ACHN (cell line): Measurements from ENCODE around the gene ZSCAN5B.
"Not testable (repeated sequence)": the region's sequence is repeated elsewhere in the genome, so short reads cannot be mapped to it uniquely, and the experiment has no call there.

Experiments
- DNase-seq: peaks from one replicate; pipeline ENCODE4 v3.0.0-alpha.2; 2015
- in situ Hi-C: cut with HindIII; loops from 2 replicates; pipeline ENCODE4 v1.10.0; 2017; ENCODE audit warnings: low sequenced_read_pairs, low pct_ligation_motif_present, low pct_unique_long_range_greater_than_20kb

Gene ZSCAN5B, protein sequence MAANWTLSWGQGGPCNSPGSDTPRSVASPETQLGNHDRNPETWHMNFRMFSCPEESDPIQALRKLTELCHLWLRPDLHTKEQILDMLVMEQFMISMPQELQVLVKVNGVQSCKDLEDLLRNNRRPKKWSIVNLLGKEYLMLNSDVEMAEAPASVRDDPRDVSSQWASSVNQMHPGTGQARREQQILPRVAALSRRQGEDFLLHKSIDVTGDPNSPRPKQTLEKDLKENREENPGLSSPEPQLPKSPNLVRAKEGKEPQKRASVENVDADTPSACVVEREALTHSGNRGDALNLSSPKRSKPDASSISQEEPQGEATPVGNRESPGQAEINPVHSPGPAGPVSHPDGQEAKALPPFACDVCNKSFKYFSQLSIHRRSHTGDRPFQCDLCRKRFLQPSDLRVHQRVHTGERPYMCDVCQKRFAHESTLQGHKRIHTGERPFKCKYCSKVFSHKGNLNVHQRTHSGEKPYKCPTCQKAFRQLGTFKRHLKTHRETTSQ

DNA sequence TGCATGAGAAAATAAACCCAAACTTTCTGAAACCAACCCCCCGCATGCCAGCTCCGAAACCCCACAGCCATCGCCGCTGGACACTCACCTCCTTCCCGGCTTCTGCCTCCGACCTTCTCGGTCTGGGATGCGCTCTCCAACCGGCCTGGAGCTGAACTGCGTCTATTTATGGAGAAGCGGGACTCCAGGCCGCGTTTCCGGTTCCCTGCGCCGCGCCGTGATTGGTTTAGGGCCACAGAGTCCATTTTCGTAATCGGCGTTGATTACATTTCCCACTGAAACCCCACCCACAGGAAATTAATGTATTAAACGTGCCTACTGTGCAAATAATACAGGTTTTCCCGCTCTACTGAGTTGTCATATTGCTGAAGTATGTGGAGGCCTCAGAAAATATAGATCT is at the start of gene ZSCAN5B:
ZSCAN5B (minus strand) TSS at position 138 of the 400 bp plus-strand sequence. CDS start 4,731 bp downstream, outside the sequence.
- DNase-seq, in situ Hi-C loops: not testable (repeated sequence)

DNA sequence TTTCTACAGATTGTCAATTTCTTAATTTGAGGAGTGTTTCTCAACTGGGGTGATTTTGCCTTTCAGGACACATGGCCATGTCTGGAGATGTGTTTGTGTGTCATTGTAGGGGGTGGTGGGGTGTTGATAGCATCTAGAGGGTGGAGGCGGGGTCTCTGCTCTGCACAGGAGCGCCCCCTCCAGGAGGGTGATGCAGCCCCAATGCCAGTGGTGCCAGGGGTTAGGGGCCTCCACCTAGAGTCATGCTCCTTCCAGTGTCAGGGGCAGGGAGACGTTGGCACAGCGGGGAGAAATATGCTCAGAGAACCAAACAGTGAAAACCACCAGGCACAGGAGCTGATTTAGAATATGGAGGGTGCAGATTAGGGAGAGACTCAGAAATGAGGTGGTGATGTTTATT is 48.2 kb upstream of the ZSCAN5B start:
- DNase-seq, in situ Hi-C loops: not testable (repeated sequence)

DNA sequence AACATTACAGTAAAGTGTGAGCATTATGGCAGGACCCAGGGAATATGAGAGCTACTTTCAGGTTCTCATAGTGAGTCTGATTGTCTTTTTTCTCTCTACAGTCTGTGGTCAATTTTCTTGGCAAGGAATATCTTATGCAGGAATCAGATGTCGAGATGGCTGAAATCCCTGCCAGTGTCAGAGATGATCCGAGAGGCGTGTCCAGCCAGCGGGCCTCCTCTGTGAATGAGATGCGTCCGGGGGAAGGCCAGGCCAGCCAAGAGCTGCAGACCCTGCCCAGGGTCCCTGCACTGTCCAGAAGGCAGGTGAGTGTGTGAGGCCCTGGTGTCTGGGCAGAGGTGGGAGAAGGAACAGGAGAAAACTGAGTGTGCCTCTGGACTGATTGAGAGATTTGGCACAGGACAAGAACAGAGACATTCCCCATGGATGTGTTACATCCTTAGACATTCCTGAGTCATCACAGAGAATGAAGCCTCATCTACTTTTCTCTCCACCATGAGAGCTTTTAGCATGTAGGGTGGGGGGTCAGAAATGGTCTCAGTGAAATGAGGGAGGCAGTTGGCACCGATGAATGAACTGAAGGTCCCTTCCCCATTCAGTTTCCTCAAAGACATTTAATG is 47.6 kb upstream of the ZSCAN5B start:
- in situ Hi-C loops, result no loop called here
- no peak for DNase-seq

GRCh38 chr19:56223481-56223880 is 25.9 kb upstream of the ZSCAN5B start:
- DNase-seq, result no peak
- in situ Hi-C loops, result no loop called here

GRCh38 chr19:56222901-56223300 is 25.3 kb upstream of the ZSCAN5B start:
- DNase-seq, result no peak
- in situ Hi-C loops, result no loop called here

DNA sequence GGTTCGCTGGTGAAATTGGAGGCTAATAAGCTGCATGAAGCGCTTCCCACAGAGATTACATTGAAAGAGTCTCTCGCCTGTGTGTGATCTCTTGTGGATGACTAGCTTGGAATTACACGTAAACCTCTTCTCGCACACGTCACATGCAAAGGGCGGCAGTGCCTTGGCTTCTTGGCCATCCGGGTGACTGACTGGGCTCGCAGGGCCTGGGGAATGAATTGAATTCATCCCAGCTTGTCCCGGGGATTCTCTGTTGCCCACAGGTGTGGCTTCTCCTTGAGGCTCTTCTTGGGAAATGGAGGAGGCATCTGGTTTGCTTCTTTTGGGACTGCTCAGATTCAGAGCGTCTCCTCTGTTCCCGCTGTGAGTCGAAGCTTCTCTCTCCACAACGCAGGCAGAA is 24.3 kb upstream of the ZSCAN5B start:
- DNase-seq, result no peak
- in situ Hi-C loops, result no loop called here

- DNase-seq, in situ Hi-C loops: not testable (repeated sequence)
Observed at GRCh38 chr19:56221442-56221841, 23.9 kb upstream of the ZSCAN5B start.

DNA sequence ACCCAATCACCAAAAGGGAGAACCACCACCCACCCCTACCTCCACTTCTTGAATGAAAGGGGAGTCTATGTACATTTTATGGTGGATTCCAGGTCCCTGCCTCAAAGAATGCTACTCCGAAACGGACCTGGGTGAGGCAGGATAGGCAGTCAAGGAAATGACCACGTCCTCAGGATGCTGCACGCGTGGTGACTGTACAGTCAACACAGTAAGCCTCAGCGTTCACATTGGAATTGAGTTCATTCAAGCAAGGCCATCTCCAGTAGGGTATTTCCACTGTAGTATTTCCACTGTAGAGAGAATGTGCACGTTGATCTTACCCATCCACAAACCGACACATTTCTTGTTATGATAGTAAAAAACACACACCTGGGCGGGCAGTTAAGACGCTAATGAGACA is 21.4 kb upstream of the ZSCAN5B start:
- DNase-seq, result no peak
- in situ Hi-C loops, result no loop called here

GRCh38 chr19:56217039-56217949 is 19.7 kb upstream of the ZSCAN5B start:
- in situ Hi-C loops, result no loop called here
- no peak for DNase-seq

DNA sequence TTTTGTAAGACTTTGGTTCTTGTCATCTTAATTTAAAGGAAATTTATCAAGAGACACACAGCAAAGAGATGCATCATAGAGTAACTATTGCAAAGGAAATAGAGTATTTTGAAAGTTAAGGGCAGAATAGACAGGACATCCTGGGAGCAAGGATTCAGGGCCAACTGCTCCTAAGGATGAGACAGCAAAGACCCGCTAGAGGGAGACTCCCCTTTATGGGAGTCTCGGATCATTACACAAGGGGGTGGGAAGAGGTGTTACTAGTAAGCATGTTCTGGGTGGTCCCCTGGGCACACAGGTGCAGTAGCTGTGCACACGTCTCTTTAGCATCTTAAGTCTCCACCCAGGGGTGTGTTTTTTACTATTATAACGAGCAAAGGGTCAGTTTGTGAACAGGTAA is 14.1 kb upstream of the ZSCAN5B start:
- in situ Hi-C loops, result no loop called here

DNA sequence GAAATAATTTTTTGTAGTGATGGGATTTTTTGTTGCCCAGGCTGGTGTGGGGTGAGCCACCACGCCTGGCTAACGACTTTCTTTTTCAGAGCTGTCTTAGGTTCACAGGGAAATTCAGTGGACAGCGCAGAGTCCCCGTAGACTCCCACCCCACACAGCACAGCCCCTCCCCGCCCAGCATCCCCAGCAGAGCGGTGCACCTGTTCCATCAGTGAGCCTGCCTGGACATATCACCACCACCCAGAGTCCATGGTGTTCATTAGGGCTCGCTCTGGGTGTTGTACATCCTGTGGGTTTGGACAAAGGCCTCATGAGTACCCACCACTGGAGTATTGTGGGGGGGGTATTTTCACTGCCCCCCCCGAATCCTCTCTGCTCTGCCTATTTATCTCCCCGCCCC is 12.5 kb upstream of the ZSCAN5B start:
- DNase-seq, in situ Hi-C loops: not testable (repeated sequence)

More for the DNA sequence above, 14.1 kb upstream of the ZSCAN5B start:
- no peak for DNase-seq

DNA sequence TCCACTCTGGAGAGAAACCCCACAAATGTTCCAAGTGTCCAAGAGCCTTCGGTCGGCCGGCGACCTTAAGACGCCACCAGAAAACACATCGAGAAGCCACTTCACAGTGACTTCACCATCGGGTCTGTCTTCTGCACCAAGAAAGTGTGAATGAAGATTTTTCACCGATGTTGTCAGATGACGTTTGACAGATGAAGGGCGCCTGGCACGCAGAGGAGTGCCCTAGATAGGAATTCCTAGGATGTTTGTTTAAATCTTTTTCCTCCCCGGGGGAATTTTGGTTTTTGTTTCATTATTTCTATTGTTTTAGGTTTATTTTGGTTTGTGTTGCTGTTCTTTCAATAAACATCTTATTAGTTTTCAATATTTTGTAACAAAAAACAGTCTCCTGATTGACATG is 11.5 kb upstream of the ZSCAN5B start:
- in situ Hi-C loops, result no loop called here

DNA sequence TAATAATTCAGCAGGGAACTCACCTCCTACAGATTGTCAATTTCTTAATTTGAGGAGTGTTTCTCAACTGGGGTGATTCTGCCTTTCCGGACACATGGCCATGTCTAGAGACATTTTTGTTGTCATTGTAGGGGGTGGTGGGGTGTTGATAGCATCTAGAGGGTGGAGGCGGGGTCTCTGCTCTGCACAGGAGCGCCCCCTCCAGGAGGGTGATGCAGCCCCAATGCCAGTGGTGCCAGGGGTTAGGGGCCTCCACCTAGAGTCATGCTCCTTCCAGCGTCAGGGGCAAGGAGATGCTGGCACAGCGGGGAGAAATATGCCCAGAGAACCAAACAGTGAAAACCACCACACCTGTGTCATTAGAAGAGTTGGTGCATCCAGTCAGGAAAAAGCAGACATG is 10.0 kb upstream of the ZSCAN5B start:
- in situ Hi-C loops, result not testable (repeated sequence)

More for the DNA sequence above, 11.5 kb upstream of the ZSCAN5B start:
- no peak for DNase-seq

DNA sequence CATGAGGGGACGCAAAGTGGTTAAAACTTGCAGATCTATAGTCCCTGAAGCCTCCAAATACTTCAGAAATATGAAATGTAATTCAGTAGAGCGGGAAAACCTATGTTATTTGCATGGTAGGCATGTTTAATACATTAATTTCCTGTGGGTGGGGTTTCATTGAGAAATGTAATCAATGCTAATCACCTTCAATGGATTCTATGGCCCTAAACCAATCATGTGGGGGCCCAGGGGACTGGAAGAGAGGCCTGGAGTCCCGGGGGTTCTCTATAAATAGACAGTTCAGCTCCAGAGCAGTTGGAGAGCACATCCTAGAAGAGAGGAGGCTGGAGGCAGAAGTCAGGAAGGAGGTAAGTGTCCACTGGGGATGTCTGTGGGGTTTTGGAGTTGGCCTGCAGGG is 4.4 kb upstream of the ZSCAN5B start, which contains the start of gene ZSCAN5C:
ZSCAN5C (plus strand) TSS at position 301 of the 400 bp plus-strand sequence. CDS start 3,641 bp downstream, outside the sequence.
- no peak for DNase-seq
- in situ Hi-C loops, result no loop called here

More for the DNA sequence above, 10.0 kb upstream of the ZSCAN5B start:
- DNase-seq, result not testable (repeated sequence)

GRCh38 chr19:56199687-56200086 is 2.1 kb upstream of the ZSCAN5B start:
- DNase-seq, result no peak
- in situ Hi-C loops, result no loop called here

DNA sequence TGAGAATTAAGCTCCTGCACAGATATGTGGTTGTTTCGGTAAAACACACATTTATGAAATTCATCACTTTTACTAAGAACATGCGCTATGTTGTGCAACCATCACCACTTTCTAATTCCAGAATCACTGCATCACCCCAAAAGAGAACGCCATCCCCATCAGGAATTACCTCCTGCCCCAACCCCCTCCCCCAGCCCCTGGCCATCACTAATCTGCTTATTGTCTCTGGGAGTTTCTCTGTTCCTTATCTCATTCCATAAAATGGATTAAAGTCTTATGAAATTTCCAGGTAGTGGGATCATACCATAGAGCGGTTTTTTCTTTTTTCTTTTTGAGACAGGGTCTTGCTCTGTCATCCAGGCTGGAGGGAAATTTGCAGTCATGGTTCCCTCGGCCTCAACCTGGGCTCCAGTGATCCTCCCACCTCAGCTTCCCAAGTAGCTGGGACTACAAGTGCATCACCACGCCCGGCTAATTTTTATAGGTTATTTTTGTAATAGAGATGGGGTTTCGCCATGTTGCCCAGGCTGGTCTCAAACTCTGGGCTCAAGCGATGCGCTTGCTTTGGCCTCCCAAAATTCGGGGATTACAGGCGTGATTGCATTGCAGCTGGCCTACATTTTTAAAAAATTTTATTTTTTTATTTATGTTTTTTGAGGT is 3.5 kb downstream of the ZSCAN5B start:
- in situ Hi-C loops, result no loop called here
- DNase-seq, result no peak

GRCh38 chr19:56191711-56192110 is 5.9 kb downstream of the ZSCAN5B start:
- in situ Hi-C loops, result no loop called here
- DNase-seq, result no peak

DNA sequence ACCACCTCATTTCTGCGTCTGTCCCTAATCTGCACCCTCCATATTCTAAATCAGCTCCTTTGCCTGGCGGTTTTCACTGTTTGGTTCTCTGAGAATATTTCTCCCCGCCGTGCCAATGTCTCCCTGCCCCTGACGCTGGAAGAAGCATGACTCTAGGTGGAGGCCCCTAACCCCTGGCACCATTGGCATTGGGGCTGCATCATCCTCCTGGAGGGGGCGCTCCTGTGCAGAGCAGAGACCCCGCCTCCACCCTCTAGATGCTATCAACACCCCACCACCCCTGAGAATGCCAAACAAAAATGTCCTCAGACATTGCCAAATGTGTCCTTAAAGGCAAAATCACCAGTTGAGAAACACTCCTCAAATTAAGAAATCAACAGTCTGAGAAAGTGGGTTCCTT is 6.5 kb downstream of the ZSCAN5B start:
- in situ Hi-C loops, result no loop called here

More for the DNA sequence above, 6.5 kb downstream of the ZSCAN5B start:
- no peak for DNase-seq
